ENCODE data around the gene SKOR1.

DNA sequence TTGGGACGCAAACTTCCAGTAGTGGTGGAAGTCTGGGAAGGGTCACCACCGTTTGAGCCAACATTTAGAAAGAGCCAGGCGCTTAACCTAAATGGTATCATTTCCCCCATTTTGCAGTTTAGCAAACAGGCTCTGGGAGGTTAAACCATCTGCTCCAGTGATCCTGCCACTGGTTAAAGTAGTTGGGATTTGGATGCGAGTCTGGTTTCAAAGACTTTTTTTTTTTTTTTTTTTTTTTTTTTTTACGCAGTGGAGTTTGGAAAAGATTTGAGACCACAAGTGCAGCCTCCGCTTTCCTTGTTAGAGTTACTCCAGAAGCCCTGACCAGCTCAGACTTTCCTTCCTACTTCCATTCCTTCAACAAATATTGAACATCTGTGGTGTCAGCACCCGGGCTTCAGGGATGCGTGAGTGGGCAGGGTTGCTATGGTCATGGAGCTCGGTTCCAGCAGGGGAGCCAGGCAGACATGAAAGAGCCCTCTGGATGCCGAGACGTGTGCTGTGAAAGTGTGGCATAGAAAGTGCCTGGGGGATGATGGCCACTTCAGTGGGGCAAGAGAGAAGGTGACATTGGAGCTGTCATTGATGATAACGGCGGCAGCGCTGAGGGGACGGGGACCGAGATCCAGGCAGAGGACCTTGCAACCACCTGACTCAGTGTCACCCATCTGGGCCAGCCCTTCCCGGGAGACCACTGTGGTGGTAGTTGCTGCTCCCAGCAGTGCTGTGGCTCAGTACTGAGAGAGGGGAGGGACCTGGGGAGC, 15.6 kb downstream of the SKOR1 start:
- TF ChIP-seq, protein P1, sequence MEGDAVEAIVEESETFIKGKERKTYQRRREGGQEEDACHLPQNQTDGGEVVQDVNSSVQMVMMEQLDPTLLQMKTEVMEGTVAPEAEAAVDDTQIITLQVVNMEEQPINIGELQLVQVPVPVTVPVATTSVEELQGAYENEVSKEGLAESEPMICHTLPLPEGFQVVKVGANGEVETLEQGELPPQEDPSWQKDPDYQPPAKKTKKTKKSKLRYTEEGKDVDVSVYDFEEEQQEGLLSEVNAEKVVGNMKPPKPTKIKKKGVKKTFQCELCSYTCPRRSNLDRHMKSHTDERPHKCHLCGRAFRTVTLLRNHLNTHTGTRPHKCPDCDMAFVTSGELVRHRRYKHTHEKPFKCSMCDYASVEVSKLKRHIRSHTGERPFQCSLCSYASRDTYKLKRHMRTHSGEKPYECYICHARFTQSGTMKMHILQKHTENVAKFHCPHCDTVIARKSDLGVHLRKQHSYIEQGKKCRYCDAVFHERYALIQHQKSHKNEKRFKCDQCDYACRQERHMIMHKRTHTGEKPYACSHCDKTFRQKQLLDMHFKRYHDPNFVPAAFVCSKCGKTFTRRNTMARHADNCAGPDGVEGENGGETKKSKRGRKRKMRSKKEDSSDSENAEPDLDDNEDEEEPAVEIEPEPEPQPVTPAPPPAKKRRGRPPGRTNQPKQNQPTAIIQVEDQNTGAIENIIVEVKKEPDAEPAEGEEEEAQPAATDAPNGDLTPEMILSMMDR (conservative IDR thresholded peaks at IDR 0.05 in 1 of 2, IDR thresholded peaks at IDR 0.05 in 1 of 2; ENCODE audit: low read depth in 1 of 2, low read length in 2 of 2): no peak
- TF ChIP-seq EZH2 (IDR thresholded peaks at IDR 0.05; ENCODE audit: low read length, missing control alignments): no peak

All from fibroblast of lung (primary cell).